GM12878 (cell line): ENCODE results near the gene ANKRD33B.

Experiments
- CEBPB ChIP-seq, 2 experiments: fragments of 150-350 bp in 1 of 2; IDR thresholded peaks; 2 replicates each; pipeline ENCODE4 v1.6.1; 2012 to 2014; ENCODE audit warnings: low read depth in 2 of 2, low read length in 2 of 2, borderline replicate concordance in 1 of 2, inconsistent platforms in 1 of 2
- CTCF ChIP-seq, 3 experiments: IDR thresholded peaks in 2 of 3; conservative IDR thresholded peaks in 1 of 3; 2 replicates each; pipeline ENCODE4 v1.5.1; 2011; ENCODE audit warnings: low read depth in 3 of 3, low read length in 3 of 3, mild to moderate bottlenecking in 3 of 3, control low read depth in 2 of 3, moderate library complexity in 2 of 3, inconsistent platforms in 1 of 3, mixed read lengths in 1 of 3; ENCODE audit not compliant: control insufficient read depth in 2 of 3, insufficient read depth in 1 of 3; ENCODE audit errors: extremely low read depth in 1 of 3
- EP300 ChIP-seq, 2 experiments: fragments of 150-350 bp in 1 of 2; IDR thresholded peaks; 2 replicates each; pipeline ENCODE4 v1.6.1; 2011 to 2012; ENCODE audit warnings: low read depth in 2 of 2, low read length in 2 of 2, borderline replicate concordance in 1 of 2, improper control_type of control experiment in 1 of 2, inconsistent platforms in 1 of 2; ENCODE audit not compliant: control insufficient read depth in 1 of 2
- POLR2A ChIP-seq: IDR thresholded peaks from 2 replicates; pipeline ENCODE4 v1.6.1; 2011; ENCODE audit warnings: low read depth, mild to moderate bottlenecking, low read length
- RAD21 ChIP-seq: IDR thresholded peaks from 2 replicates; pipeline ENCODE4 v1.6.1; 2011; ENCODE audit warnings: mild to moderate bottlenecking, low read depth, low read length, moderate library complexity; ENCODE audit not compliant: insufficient read depth
- SUPT20H ChIP-seq: IDR thresholded peaks from 2 replicates; pipeline ENCODE4 v1.6.1; 2011; ENCODE audit warnings: low read depth, mild to moderate bottlenecking, low read length, moderate library complexity, borderline replicate concordance; ENCODE audit not compliant: control insufficient read depth
- TF ChIP-seq, protein P1 (sequence below): fragments of 450-650 bp; IDR thresholded peaks from 2 replicates; pipeline ENCODE4 v1.6.1; 2017; ENCODE audit warnings: mild to moderate bottlenecking, moderate library complexity

GRCh38 chr5:10585518-10585915 lies 21.6 kb downstream of the ANKRD33B start:
- TF ChIP-seq RAD21, result no peak
- TF ChIP-seq SUPT20H, result no peak
- no peak for TF ChIP-seq EP300 (IDR thresholded peaks at IDR 0.05; ENCODE audit: borderline replicate concordance in 1 of 2, control insufficient read depth in 1 of 2, low read depth in 2 of 2, low read length in 2 of 2)
- TF ChIP-seq CTCF (IDR thresholded peaks at IDR 0.05 in 2 of 3, conservative IDR thresholded peaks at IDR 0.05 in 1 of 3; ENCODE audit: control insufficient read depth in 2 of 3, extremely low read depth in 1 of 3, insufficient read depth in 1 of 3, low read depth in 3 of 3, low read length in 3 of 3), result no peak
- TF ChIP-seq POLR2A, result no peak
- TF ChIP-seq CEBPB (IDR thresholded peaks at IDR 0.05; ENCODE audit: borderline replicate concordance in 1 of 2, low read depth in 2 of 2, low read length in 2 of 2), result no peak
- TF ChIP-seq, protein P1, sequence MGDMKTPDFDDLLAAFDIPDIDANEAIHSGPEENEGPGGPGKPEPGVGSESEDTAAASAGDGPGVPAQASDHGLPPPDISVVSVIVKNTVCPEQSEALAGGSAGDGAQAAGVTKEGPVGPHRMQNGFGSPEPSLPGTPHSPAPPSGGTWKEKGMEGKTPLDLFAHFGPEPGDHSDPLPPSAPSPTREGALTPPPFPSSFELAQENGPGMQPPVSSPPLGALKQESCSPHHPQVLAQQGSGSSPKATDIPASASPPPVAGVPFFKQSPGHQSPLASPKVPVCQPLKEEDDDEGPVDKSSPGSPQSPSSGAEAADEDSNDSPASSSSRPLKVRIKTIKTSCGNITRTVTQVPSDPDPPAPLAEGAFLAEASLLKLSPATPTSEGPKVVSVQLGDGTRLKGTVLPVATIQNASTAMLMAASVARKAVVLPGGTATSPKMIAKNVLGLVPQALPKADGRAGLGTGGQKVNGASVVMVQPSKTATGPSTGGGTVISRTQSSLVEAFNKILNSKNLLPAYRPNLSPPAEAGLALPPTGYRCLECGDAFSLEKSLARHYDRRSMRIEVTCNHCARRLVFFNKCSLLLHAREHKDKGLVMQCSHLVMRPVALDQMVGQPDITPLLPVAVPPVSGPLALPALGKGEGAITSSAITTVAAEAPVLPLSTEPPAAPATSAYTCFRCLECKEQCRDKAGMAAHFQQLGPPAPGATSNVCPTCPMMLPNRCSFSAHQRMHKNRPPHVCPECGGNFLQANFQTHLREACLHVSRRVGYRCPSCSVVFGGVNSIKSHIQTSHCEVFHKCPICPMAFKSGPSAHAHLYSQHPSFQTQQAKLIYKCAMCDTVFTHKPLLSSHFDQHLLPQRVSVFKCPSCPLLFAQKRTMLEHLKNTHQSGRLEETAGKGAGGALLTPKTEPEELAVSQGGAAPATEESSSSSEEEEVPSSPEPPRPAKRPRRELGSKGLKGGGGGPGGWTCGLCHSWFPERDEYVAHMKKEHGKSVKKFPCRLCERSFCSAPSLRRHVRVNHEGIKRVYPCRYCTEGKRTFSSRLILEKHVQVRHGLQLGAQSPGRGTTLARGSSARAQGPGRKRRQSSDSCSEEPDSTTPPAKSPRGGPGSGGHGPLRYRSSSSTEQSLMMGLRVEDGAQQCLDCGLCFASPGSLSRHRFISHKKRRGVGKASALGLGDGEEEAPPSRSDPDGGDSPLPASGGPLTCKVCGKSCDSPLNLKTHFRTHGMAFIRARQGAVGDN, result no peak
